Right lobe of liver (tissue), 6 donors: ENCODE data around the gene RAB11B. TPM values are rescaled to one million over a fixed set of nuclear protein-coding genes. Genes with fewer than 3 reads are reported as not detected.
"Not testable (repeated sequence)": the region's sequence is repeated elsewhere in the genome, so short reads cannot be mapped to it uniquely, and the experiment has no call there.

Experiments used
- ATAC-seq, 4 donors: fragments of 200-7000 bp; cut with Tn5 transposase; one replicate each; pipeline ENCODE4 v1.9.1; 2020; ENCODE audit warnings: mild to moderate bottlenecking in 4 of 4, moderate library complexity in 4 of 4
- DNase-seq, 3 donors: peaks; one replicate each; pipeline ENCODE4 v3.0.0-alpha.2; 2020
- H3K27ac ChIP-seq, 3 donors: fragments of 200-600 bp; one replicate each; pipeline ENCODE4 v1.8.0; 2022
- H3K27me3 ChIP-seq, 2 donors: fragments of 200-600 bp; one replicate each; pipeline ENCODE4 v1.8.0; 2022
- H3K36me3 ChIP-seq, 4 donors: fragments of 200-600 bp; sonication (generic) in 1 of 4; one replicate each; pipeline versions ENCODE4 v1.5.1 to v1.8.0; 2017 to 2022; ENCODE audit warnings: control low read depth in 1 of 4
- H3K4me1 ChIP-seq, 4 donors: fragments of 200-600 bp; sonication (generic) in 1 of 4; one replicate each; pipeline versions ENCODE4 v1.5.1 to v1.8.0; 2017 to 2022; ENCODE audit warnings: control low read depth in 1 of 4
- H3K4me3 ChIP-seq, 3 donors: fragments of 200-600 bp; one replicate each; pipeline ENCODE4 v1.8.0; 2022
- H3K9me3 ChIP-seq, 4 donors: fragments of 200-600 bp; sonication (generic) in 1 of 4; one replicate each; pipeline versions ENCODE4 v1.5.1 to v1.8.0; 2017 to 2022; ENCODE audit warnings: control low read depth in 1 of 4
- CTCF ChIP-seq, 4 donors: fragments of 200-600 bp in 3 of 4; fragments of 450-650 bp in 1 of 4; IDR thresholded peaks; one replicate each; pipeline versions ENCODE4 v1.5.1 to v1.8.0; 2016 to 2022; ENCODE audit warnings: antibody characterized with exemption in 4 of 4, mild to moderate bottlenecking in 2 of 4
- POLR2A ChIP-seq: fragments of 450-650 bp; IDR thresholded peaks from one replicate; pipeline ENCODE4 v1.6.1; 2017; ENCODE audit warnings: antibody characterized with exemption, mild to moderate bottlenecking
- WGBS: methylation state at CpG from one replicate; pipeline ENCODE4 v1.1.6; 2018; ENCODE audit warnings: low coverage, low lambda C conversion rate; ENCODE audit not compliant: insufficient coverage; ENCODE audit errors: missing lambda C conversion rate; 5-methylcytosine and 5-hydroxymethylcytosine counted together
- intact Hi-C, 2 donors: fragments of 100-400 bp; cut with DNase I; formaldehyde crosslinking; loops; one replicate each; pipeline versions ENCODE4 v1.11.2 to v1.14.1; 2022
- total RNA-seq, 6 experiments: library from RNA; depleted of rRNA in 2 of 6; stranded (reverse); fragments of >200 nt in 2 of 6; fragmentation: NEBNext Ultra II Directional in 3 of 6; extraction: Animal tissue kit (Norgen Biotek cat#: 25700) in 3 of 6; gene quantifications; one replicate each; pipeline versions ENCODE4 v1.1.0 to v1.2.4, GENCODE V29; 2016 to 2023
- donor health status: DM: no; HTN: yes; CAD: no.
- donor health status: DM: no; HTN: no; CAD: no.
- donor health status: DM: no; HTN: no; CAD: no.
- donor health status: DM: no; HTN: yes; CAD: no.
- donor health status: DM: no; HTN: yes; CAD: no.

Gene RAB11B
- total RNA-seq, 6 experiments from 2014 or later: 27.2 to 58.0 (median 54.2) TPM

GRCh38 chr19:8413629-8413995 is 23.5 kb downstream of the RAB11B start:
- Histone ChIP-seq H3K36me3 (no peaks in the 10 kb centered on the region), H3K27me3 (no peaks in the 10 kb centered on the region), H3K4me3 (peak overlapping the region; percentile 74 to 96 (median 84)), H3K27ac (peak overlapping the region in 2 of 3 donors; percentile 62), H3K4me1 (peaks cover 0 to 11% (median 6%) of the 10 kb centered on the region in 4 donors), H3K9me3 (no peaks in the 10 kb centered on the region)
- TF ChIP-seq POLR2A (no peak), CTCF (IDR thresholded peaks at IDR 0.05) (no peak)
- 0% methylated on average over 2 of the region's 3 CpGs for WGBS
- no peak for ATAC-seq
- intact Hi-C loops: no loop called here
- no peak for DNase-seq

GRCh38 chr19:8416796-8417195 is 26.6 kb downstream of the RAB11B start:
- Histone ChIP-seq H3K27me3 (no peaks in the 10 kb centered on the region), H3K36me3 (no peaks in the 10 kb centered on the region), H3K4me1 (peaks cover 0 to 15% (median 8%) of the 10 kb centered on the region in 4 donors), H3K4me3 (no peak overlapping the region), H3K27ac (no peak overlapping the region), H3K9me3 (no peaks in the 10 kb centered on the region)
- 95% methylated on average over 3 of the region's 4 CpGs for WGBS
- intact Hi-C loops: no loop called here
- ATAC-seq (no peak), DNase-seq (no peak)
- TF ChIP-seq CTCF (IDR thresholded peaks at IDR 0.05): no peak
- TF ChIP-seq POLR2A: no peak

- no peaks in the 10 kb centered on the region for H3K9me3 ChIP-seq
- H3K27ac ChIP-seq: peak overlapping the region; percentile 90 to 97 (median 97)
- TF ChIP-seq CTCF (IDR thresholded peaks at IDR 0.05) (no peak), POLR2A (peak; percentile 17)
- H3K4me1 ChIP-seq: peaks cover 0 to 24% (median 15%) of the 10 kb centered on the region in 4 donors
- DNase-seq: peak; percentile 67 to 89 (median 88)
- peaks cover 0 to 4% (median 1%) of the 10 kb centered on the region in 4 donors for H3K36me3 ChIP-seq
- ATAC-seq: peak; percentile 62 to 84 (median 76)
- 38% methylated on average over 10 of the region's 28 CpGs for WGBS
- peak overlapping the region in 1 of 3 donors; percentile 37 for H3K4me3 ChIP-seq
- intact Hi-C loops: no loop called here
- H3K27me3 ChIP-seq: no peaks in the 10 kb centered on the region
These were observed 31.6 kb downstream of the RAB11B start for GRCh38 chr19:8421484-8422461.

- TF ChIP-seq CTCF (IDR thresholded peaks at IDR 0.05): no peak
- Histone ChIP-seq H3K4me1 (peaks cover 0 to 24% (median 15%) of the 10 kb centered on the region in 4 donors), H3K36me3 (peaks cover 0 to 5% (median 2%) of the 10 kb centered on the region in 4 donors), H3K9me3 (no peaks in the 10 kb centered on the region), H3K27me3 (no peaks in the 10 kb centered on the region), H3K27ac (peak overlapping the region; percentile 90 to 97 (median 97)), H3K4me3 (no peak overlapping the region)
- peak; percentile 91 to 94 (median 93) for DNase-seq
- 17% methylated on average over 8 of the region's 9 CpGs for WGBS
- intact Hi-C loops: no loop called here
- ATAC-seq: peak; percentile 81 to 87 (median 86)
These were observed 33.7 kb downstream of the RAB11B start for GRCh38 chr19:8423817-8424223.

GRCh38 chr19:8425331-8425730 is 35.2 kb downstream of the RAB11B start:
- H3K27ac ChIP-seq, ATAC-seq, H3K4me3 ChIP-seq, H3K27me3 ChIP-seq, intact Hi-C loops, H3K9me3 ChIP-seq, DNase-seq, H3K36me3 ChIP-seq: not testable (repeated sequence)
- 77% methylated on average over 4 of the region's 6 CpGs for WGBS
- peaks cover 0 to 24% (median 15%) of the 10 kb centered on the region in 4 donors for H3K4me1 ChIP-seq
